Measurements from ENCODE around the gene KCNAB1.

DNA sequence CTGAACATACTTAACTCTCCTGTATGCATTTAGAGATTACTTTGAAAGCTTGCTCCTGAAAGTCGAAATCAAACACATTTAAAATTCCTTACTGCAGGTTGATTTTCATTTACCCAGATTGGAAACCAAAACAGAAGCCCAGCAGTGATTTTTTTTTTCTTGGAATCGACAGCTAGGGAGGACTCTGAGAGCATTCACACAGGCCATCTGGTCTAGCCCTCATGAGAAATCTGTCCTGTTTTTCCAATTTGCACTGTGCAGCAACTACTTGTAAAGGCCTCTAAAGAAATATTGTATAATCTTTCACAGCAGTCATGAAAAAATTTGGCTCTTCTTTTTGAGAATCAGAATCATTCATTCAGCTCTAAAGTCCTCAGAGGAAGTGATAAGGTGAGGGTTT, 179.2 kb downstream of the KCNAB1 start:
- no peak for TF ChIP-seq TAF1 (conservative IDR thresholded peaks at IDR 0.05)
- TF ChIP-seq, protein P1, sequence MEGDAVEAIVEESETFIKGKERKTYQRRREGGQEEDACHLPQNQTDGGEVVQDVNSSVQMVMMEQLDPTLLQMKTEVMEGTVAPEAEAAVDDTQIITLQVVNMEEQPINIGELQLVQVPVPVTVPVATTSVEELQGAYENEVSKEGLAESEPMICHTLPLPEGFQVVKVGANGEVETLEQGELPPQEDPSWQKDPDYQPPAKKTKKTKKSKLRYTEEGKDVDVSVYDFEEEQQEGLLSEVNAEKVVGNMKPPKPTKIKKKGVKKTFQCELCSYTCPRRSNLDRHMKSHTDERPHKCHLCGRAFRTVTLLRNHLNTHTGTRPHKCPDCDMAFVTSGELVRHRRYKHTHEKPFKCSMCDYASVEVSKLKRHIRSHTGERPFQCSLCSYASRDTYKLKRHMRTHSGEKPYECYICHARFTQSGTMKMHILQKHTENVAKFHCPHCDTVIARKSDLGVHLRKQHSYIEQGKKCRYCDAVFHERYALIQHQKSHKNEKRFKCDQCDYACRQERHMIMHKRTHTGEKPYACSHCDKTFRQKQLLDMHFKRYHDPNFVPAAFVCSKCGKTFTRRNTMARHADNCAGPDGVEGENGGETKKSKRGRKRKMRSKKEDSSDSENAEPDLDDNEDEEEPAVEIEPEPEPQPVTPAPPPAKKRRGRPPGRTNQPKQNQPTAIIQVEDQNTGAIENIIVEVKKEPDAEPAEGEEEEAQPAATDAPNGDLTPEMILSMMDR (IDR thresholded peaks at IDR 0.05; ENCODE audit: low read depth, low read length, missing input control): no peak
- TF ChIP-seq GABPA (IDR thresholded peaks at IDR 0.05 in 1 of 2, conservative IDR thresholded peaks at IDR 0.05 in 1 of 2): no peak
- no peak for TF ChIP-seq YY1 (IDR thresholded peaks at IDR 0.05)
- no peak for TF ChIP-seq ZBTB33 (IDR thresholded peaks at IDR 0.05)
- no peak for TF ChIP-seq SP1 (IDR thresholded peaks at IDR 0.05)
- TF ChIP-seq JUND (IDR thresholded peaks at IDR 0.05): no peak
- TF ChIP-seq REST (IDR thresholded peaks at IDR 0.05): no peak

All from liver (tissue), 3 donors.